Natural killer cell (primary cell): ENCODE data around the gene SEMA6A. TPM values are rescaled to one million over a fixed set of nuclear protein-coding genes. Genes with fewer than 3 reads are reported as not detected.

Experiments
- ATAC-seq, 3 donors: fragments of 150-1000 bp in 2 of 3; fragments of 200-7000 bp in 1 of 3; cut with Tn5 transposase; 1 replicate in 1 of 3; 2 replicates in 2 of 3; pipeline ENCODE4 v1.10.0; 2021; ENCODE audit warnings: mild to moderate bottlenecking in 2 of 3, moderate library complexity in 2 of 3
- DNase-seq, 2 donors: peaks; one replicate each; pipeline versions ENCODE4 v3.0.0 to v3.0.0-alpha.2; 2013 to 2021; ENCODE audit warnings: mixed read lengths in 1 of 2
- H3K27ac ChIP-seq: one replicate; pipeline ENCODE4 v1.5.1; 2013; ENCODE audit warnings: mild to moderate bottlenecking, low read length
- H3K27me3 ChIP-seq: one replicate; pipeline ENCODE4 v1.6.1; 2013; ENCODE audit warnings: low read length; ENCODE audit not compliant: control insufficient read depth, insufficient read depth
- H3K36me3 ChIP-seq: one replicate; pipeline ENCODE4 v1.6.1; 2013; ENCODE audit warnings: low read length; ENCODE audit not compliant: control insufficient read depth, insufficient read depth
- H3K4me1 ChIP-seq: one replicate; pipeline ENCODE4 v1.6.1; 2013; ENCODE audit warnings: low read length; ENCODE audit not compliant: control insufficient read depth, insufficient read depth
- H3K4me3 ChIP-seq: one replicate; pipeline ENCODE4 v1.5.1; 2013; ENCODE audit warnings: low read length
- H3K9me3 ChIP-seq: one replicate; pipeline ENCODE4 v1.6.1; 2013; ENCODE audit warnings: low read length; ENCODE audit not compliant: control insufficient read depth, insufficient read depth
- H3K27ac Mint-ChIP-seq, 2 donors: one replicate each; pipeline ENCODE4 v1.8.0; 2022; ENCODE audit warnings: mild to moderate bottlenecking in 2 of 2, mixed read lengths in 2 of 2, moderate library complexity in 1 of 2
- H3K27me3 Mint-ChIP-seq, 2 donors: one replicate each; pipeline ENCODE4 v1.8.0; 2022; ENCODE audit warnings: low read depth in 2 of 2, mixed read lengths in 2 of 2
- H3K36me3 Mint-ChIP-seq: one replicate; pipeline ENCODE4 v1.8.0; 2022; ENCODE audit warnings: mixed read lengths
- H3K4me1 Mint-ChIP-seq, 2 donors: one replicate each; pipeline ENCODE4 v1.8.0; 2022; ENCODE audit warnings: mixed read lengths in 2 of 2
- H3K4me3 Mint-ChIP-seq: one replicate; pipeline ENCODE4 v1.8.0; 2022; ENCODE audit warnings: mild to moderate bottlenecking, moderate library complexity, mixed read lengths
- H3K9me3 Mint-ChIP-seq, 2 donors: one replicate each; pipeline ENCODE4 v1.8.0; 2022; ENCODE audit warnings: mixed read lengths in 2 of 2
- CTCF ChIP-seq: fragments of 200-600 bp; IDR thresholded peaks from one replicate; pipeline ENCODE4 v1.8.0; 2022; ENCODE audit warnings: antibody characterized with exemption
- WGBS: methylation state at CpG from one replicate; pipeline ENCODE4 v1.1.7; 2013; ENCODE audit warnings: missing lambda C conversion rate; ENCODE audit not compliant: insufficient coverage; 5-methylcytosine and 5-hydroxymethylcytosine counted together
- intact Hi-C: fragments of 100-400 bp; cut with micrococcal nuclease; formaldehyde crosslinking; loops from one replicate; pipeline ENCODE4 v1.14.2; 2022
- total RNA-seq, 4 donors: library from RNA; stranded (reverse); fragments of 120-200 nt in 1 of 4; gene quantifications; one replicate each; pipeline versions ENCODE4 v1.2.3 to v1.2.4, GENCODE V29; 2013 to 2022

Gene SEMA6A
- total RNA-seq, 3 donors from 2014 or later (not counting 1 experiment from before 2014, with no cell fraction given) = not detected

GRCh38 chr5:116571568-116572349 is 2.9 kb downstream of the SEMA6A start:
- peaks cover 35% of the 10 kb centered on the region for H3K27me3 ChIP-seq
- no peaks in the 10 kb centered on the region for H3K36me3 ChIP-seq
- no peak overlapping the region for H3K27ac Mint-ChIP-seq
- peaks cover 13 to 14% of the 10 kb centered on the region in 2 donors for H3K4me1 Mint-ChIP-seq
- no peak overlapping the region for H3K4me3 ChIP-seq
- H3K36me3 Mint-ChIP-seq = no peaks in the 10 kb centered on the region
- H3K9me3 ChIP-seq = no peaks in the 10 kb centered on the region
- peaks cover 58 to 74% of the 10 kb centered on the region in 2 donors for H3K27me3 Mint-ChIP-seq
- H3K4me1 ChIP-seq = peaks cover 28% of the 10 kb centered on the region
- ATAC-seq (no peak), DNase-seq (no peak)
- no peak for TF ChIP-seq CTCF
- no peak overlapping the region for H3K27ac ChIP-seq
- no peak overlapping the region for H3K4me3 Mint-ChIP-seq
- intact Hi-C loops = no loop called here
- peaks cover 0 to 4% of the 10 kb centered on the region in 2 donors for H3K9me3 Mint-ChIP-seq
- 38% methylated on average over 15 of the region's 17 CpGs for WGBS

- WGBS = 65% methylated on average over 2 of the region's 4 CpGs
- Histone ChIP-seq H3K4me1 (peaks cover 16% of the 10 kb centered on the region), H3K27ac (no peak overlapping the region), H3K4me3 (no peak overlapping the region), H3K36me3 (no peaks in the 10 kb centered on the region), H3K9me3 (no peaks in the 10 kb centered on the region), H3K27me3 (peaks cover 26% of the 10 kb centered on the region)
- Mint-ChIP-seq H3K9me3 (peaks cover 0 to 4% of the 10 kb centered on the region in 2 donors), H3K4me1 (peaks cover 6 to 7% of the 10 kb centered on the region in 2 donors), H3K36me3 (no peaks in the 10 kb centered on the region), H3K27me3 (peaks cover 50 to 66% of the 10 kb centered on the region in 2 donors), H3K27ac (no peak overlapping the region), H3K4me3 (no peak overlapping the region)
- intact Hi-C loops = no loop called here
- ATAC-seq (no peak), DNase-seq (no peak)
- TF ChIP-seq CTCF = no peak
These were observed 4.6 kb downstream of the SEMA6A start for GRCh38 chr5:116569999-116570398.

- Histone ChIP-seq H3K27ac (no peak overlapping the region), H3K27me3 (peaks cover 10% of the 10 kb centered on the region), H3K9me3 (no peaks in the 10 kb centered on the region), H3K36me3 (no peaks in the 10 kb centered on the region), H3K4me3 (no peak overlapping the region), H3K4me1 (no peaks in the 10 kb centered on the region)
- DNase-seq = no peak
- Mint-ChIP-seq H3K9me3 (peaks cover 0 to 4% of the 10 kb centered on the region in 2 donors), H3K36me3 (no peaks in the 10 kb centered on the region), H3K4me3 (no peak overlapping the region), H3K27me3 (peaks cover 27 to 44% of the 10 kb centered on the region in 2 donors), H3K27ac (no peak overlapping the region), H3K4me1 (no peaks in the 10 kb centered on the region)
- no peak for TF ChIP-seq CTCF
- intact Hi-C loops = no loop called here
- ATAC-seq = no peak
- 75% methylated on average over 2 of the region's 2 CpGs for WGBS
These were observed 7.5 kb downstream of the SEMA6A start for GRCh38 chr5:116567106-116567505.

DNA sequence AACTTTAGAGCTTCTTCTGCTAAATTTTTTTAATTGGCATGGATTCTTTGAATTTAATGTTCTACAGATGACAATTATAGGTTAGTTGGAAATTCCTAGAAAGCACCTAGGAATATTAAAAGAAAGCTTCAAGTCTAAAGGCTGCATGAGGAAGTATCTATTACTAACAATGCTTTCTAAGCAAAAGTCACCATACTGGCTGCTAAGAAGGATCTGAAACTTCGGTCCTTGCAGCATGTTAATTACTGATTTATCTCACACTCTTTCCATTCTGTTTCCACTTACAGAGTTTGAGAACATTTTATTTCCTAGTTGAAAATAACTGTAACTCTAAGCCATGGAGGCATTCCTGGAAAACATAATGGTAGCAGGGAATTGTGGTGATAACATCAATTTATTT is 8.4 kb downstream of the SEMA6A start:
- Mint-ChIP-seq H3K27ac (no peak overlapping the region), H3K27me3 (peaks cover 21 to 37% of the 10 kb centered on the region in 2 donors), H3K9me3 (peaks cover 0 to 4% of the 10 kb centered on the region in 2 donors), H3K4me3 (no peak overlapping the region), H3K36me3 (no peaks in the 10 kb centered on the region), H3K4me1 (no peaks in the 10 kb centered on the region)
- WGBS = 67% methylated on average over 1 of the region's 1 CpG
- intact Hi-C loops = no loop called here
- Histone ChIP-seq H3K4me3 (no peak overlapping the region), H3K27me3 (peaks cover 5% of the 10 kb centered on the region), H3K4me1 (no peaks in the 10 kb centered on the region), H3K27ac (no peak overlapping the region), H3K36me3 (no peaks in the 10 kb centered on the region), H3K9me3 (no peaks in the 10 kb centered on the region)
- no peak for TF ChIP-seq CTCF
- no peak for DNase-seq
- ATAC-seq = no peak
